BE2C (cell line): ENCODE data around the gene KAZALD1.

Source experiments
- DNase-seq: peaks from one replicate; pipeline ENCODE4 v3.0.0-alpha.2; 2020
- H3K27me3 ChIP-seq: fragments of 250-450 bp; sonication (Bioruptor Pico); 2 replicates; pipeline ENCODE4 v1.5.1; 2020; ENCODE audit warnings: mild to moderate bottlenecking
- H3K36me3 ChIP-seq: fragments of 250-450 bp; sonication (Bioruptor Pico); 2 replicates; pipeline ENCODE4 v1.5.1; 2020; ENCODE audit warnings: mild to moderate bottlenecking
- H3K4me1 ChIP-seq: fragments of 250-450 bp; sonication (Bioruptor Pico); 2 replicates; pipeline ENCODE4 v1.5.1; 2020
- H3K4me3 ChIP-seq: 2 replicates; pipeline ENCODE4 v1.5.1; 2011; ENCODE audit warnings: low read depth, low read length
- H3K9me3 ChIP-seq: fragments of 250-450 bp; sonication (Bioruptor Pico); 2 replicates; pipeline ENCODE4 v1.5.1; 2020
- TF ChIP-seq, protein P1 (sequence below): IDR thresholded peaks from 2 replicates; pipeline ENCODE4 v1.5.1; 2012; ENCODE audit warnings: mild to moderate bottlenecking, low read depth, low read length

Gene KAZALD1

DNA sequence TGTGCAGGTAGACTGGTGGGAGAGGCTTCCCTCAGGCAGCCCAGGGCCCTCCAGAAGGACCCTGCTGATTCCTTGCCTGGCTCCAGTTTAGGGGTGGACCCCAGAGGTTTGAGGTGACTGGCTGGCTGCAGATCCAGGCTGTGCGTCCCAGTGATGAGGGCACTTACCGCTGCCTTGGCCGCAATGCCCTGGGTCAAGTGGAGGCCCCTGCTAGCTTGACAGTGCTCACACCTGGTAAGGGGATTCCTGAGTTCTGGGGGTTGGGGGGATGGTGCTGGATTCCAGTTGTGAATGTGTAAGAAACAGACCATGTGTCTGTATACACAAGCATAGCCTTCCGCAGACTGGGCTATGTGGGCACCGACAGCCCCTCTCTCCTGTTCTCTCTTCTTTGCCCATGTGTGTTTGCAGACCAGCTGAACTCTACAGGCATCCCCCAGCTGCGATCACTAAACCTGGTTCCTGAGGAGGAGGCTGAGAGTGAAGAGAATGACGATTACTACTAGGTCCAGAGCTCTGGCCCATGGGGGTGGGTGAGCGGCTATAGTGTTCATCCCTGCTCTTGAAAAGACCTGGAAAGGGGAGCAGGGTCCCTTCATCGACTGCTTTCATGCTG, 2.7 kb downstream of the KAZALD1 start:
- H3K36me3 ChIP-seq, result no peaks in the 10 kb centered on the region
- no peak overlapping the region for H3K4me3 ChIP-seq
- no peaks in the 10 kb centered on the region for H3K9me3 ChIP-seq
- H3K4me1 ChIP-seq, result peaks cover 30% of the 10 kb centered on the region
- TF ChIP-seq, protein P1, sequence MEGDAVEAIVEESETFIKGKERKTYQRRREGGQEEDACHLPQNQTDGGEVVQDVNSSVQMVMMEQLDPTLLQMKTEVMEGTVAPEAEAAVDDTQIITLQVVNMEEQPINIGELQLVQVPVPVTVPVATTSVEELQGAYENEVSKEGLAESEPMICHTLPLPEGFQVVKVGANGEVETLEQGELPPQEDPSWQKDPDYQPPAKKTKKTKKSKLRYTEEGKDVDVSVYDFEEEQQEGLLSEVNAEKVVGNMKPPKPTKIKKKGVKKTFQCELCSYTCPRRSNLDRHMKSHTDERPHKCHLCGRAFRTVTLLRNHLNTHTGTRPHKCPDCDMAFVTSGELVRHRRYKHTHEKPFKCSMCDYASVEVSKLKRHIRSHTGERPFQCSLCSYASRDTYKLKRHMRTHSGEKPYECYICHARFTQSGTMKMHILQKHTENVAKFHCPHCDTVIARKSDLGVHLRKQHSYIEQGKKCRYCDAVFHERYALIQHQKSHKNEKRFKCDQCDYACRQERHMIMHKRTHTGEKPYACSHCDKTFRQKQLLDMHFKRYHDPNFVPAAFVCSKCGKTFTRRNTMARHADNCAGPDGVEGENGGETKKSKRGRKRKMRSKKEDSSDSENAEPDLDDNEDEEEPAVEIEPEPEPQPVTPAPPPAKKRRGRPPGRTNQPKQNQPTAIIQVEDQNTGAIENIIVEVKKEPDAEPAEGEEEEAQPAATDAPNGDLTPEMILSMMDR, result no peak
- no peak for DNase-seq
- no peaks in the 10 kb centered on the region for H3K27me3 ChIP-seq

DNA sequence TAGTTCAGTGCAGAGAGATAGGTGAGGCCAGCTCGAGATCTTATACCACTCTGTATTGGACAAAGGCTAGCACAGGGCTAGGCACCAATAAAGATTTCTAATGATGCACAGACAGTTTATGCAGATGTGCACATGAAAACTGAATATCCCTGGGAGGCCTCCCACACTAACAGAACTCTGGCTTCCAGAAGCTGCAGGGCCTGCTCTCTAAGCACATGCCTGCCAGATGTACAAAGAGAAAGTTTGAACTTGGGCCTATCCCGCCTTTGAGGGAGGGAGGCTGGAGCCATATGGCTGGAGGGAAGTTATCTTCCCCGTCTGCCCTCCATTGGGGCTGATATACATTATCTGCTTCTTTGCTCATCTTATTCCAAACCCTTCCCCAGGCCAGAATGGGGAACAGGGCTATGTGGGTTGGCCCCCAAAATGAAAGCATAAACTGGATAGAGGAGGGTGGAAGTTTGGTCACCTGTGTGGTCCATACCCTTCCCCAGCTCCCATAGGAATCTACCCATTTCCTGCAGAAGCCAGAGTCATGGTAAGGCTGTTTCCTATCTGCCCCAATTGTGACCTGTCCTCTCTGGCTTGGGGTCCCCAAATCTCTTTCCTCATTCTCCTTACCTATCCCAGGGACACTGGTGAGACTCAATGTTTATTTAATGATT, 3.8 kb downstream of the KAZALD1 start:
- peak; percentile 34 for DNase-seq
- Histone ChIP-seq H3K27me3 (no peaks in the 10 kb centered on the region), H3K4me1 (peaks cover 30% of the 10 kb centered on the region), H3K9me3 (no peaks in the 10 kb centered on the region), H3K4me3 (peak overlapping the region; percentile 79), H3K36me3 (no peaks in the 10 kb centered on the region)
- TF ChIP-seq, protein P1, result no peak

DNA sequence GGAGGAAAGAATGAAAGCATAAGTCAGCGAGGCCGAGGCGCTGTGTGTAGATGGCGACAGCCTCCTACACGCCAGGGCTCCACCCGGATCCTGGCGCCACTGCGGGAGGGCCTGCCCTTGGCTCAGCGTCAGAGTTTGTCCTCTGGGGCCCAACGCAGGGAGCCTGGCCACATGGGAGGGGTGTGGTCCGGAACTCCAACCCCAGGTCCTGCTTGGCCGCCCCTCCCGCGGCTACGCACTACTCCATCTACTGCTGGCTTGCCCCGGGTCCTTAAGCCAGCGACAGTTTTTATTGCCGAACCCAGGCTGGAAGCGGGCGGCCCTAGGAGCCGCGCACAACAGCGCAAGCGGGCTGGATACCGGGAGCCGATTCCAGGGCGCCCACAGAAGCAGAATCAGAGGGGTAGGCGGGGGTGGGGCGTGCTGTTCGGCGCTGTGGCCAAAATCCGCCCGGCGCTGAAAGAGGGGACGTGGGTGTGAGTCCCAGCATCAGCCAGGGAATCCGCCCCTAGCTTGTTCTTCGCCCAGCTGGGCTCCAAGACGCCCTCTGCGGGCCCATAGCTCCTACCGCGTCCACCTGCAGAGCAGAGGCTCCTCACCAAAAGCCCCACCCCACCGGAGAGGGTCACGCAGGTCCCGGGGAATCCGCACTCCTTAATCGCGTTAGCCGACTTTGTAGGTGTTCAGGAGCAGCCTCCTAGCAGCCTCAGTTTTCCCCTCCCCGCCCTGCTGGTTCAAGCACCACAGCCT, 4.5 kb downstream of the KAZALD1 start:
- Histone ChIP-seq H3K4me1 (peaks cover 30% of the 10 kb centered on the region), H3K36me3 (no peaks in the 10 kb centered on the region), H3K4me3 (peak overlapping the region; percentile 79), H3K9me3 (no peaks in the 10 kb centered on the region), H3K27me3 (no peaks in the 10 kb centered on the region)
- peak; percentile 89 for DNase-seq
- TF ChIP-seq, protein P1, result peak; percentile 47

DNA sequence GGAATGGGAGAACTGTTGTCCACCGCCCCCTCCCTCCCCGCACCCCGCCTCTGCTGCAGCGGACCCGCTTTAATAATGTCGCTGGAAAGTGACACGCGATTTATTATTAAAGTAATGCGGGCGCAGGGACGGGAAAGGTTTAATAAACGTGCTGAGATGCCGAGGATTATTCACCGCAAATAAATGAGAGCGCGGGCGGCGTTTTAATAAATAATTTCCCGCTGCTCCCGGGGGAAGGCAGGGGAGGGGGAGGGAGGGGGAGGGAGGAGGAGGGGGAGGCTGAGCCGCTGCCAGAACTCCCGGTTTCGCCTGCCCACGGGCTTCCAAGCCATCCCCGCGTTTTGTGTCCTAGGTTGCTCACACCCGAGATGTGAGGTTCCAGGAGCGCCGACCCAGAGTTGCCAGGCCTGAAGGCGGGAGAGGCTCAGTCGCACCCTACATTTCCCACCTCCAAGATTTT, 5.1 kb downstream of the KAZALD1 start:
- Histone ChIP-seq H3K27me3 (no peaks in the 10 kb centered on the region), H3K4me3 (peak overlapping the region; percentile 79), H3K9me3 (no peaks in the 10 kb centered on the region), H3K4me1 (peaks cover 30% of the 10 kb centered on the region), H3K36me3 (no peaks in the 10 kb centered on the region)
- peak; percentile 50 for DNase-seq
- TF ChIP-seq, protein P1, result no peak

DNA sequence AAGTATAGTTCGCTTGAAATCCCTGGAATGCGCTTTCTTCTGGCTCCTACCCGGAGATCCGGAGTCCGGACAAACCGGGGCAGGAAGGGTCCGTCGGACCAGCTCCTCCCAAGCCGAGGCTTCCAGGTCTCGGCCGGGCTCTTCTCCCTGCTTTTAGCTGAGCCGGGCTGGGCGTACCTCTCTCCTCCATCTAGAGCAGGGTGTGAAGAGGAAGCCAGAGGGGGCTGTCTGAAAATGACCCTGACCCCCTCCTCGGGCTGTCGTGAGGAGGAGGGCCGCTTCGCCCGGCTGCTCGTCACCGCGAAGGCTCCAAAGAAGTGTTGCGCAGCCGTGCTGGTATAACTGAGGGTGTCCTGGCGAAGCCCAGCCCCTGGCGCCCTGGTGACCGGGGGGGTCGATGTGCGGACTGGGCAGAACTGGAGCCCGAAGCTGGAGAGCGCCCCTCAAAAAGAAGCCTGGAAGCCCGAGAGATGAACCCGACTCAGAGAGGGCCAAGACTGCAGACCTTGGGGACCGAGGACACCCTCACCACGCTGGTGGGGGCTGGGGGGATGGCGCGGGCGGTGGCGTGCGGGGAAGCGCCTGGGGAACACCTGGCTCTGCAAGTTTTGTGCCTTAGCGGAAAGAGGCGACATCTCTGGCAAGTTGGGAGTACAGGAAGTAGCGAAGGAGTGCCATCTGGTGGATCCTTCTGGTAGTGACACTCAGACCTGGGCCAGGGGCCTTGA, 5.7 kb downstream of the KAZALD1 start:
- Histone ChIP-seq H3K9me3 (no peaks in the 10 kb centered on the region), H3K4me3 (peak overlapping the region; percentile 79), H3K36me3 (no peaks in the 10 kb centered on the region), H3K4me1 (peaks cover 30% of the 10 kb centered on the region), H3K27me3 (no peaks in the 10 kb centered on the region)
- TF ChIP-seq, protein P1, result peak; percentile 84
- peak; percentile 84 for DNase-seq
